Amniotic stem cell (primary cell): ENCODE measurements around the gene ITPR3.

Experiments
- DNase-seq: peaks from one replicate; lab custom pipeline; 2025; lab: John Stamatoyannopoulos, UW

Gene ITPR3

DNA sequence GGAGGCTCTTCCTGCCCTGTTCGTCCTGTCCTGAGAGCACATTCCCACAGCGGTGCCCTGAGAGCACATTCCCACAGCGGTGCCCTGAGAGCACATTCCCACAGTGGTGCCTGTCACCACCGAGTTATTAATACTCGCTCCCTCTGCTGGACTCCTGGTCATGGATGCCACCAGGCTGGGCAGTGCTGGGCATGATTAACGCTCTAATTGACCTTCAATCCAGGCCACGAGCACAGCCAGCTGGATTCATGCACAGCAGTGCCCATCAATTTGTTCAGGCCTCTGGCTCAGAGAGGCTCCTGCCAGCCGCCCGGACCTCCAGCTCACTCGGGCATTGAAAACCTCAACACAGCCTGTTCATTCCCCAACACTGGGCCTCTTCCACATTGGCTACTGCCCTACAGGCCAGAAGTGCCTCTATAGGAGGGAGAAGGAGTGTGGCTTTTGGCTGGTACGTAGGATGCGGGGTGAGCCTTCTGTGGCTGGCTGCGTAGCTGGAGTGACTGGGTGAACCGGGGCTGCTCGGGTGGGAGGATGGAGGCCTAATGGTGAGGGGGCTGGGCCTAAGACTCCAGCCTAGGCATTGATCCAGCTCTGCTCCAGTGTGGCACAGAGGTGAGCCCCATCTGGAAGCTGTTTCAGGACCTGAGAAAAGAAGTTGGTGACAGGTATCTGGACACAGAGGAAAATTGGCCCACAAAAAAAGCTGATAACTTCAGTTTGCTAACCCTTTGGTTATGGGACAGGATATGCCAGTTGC lies 116.3 kb downstream of the ITPR3 start:
- no peak for DNase-seq

DNA sequence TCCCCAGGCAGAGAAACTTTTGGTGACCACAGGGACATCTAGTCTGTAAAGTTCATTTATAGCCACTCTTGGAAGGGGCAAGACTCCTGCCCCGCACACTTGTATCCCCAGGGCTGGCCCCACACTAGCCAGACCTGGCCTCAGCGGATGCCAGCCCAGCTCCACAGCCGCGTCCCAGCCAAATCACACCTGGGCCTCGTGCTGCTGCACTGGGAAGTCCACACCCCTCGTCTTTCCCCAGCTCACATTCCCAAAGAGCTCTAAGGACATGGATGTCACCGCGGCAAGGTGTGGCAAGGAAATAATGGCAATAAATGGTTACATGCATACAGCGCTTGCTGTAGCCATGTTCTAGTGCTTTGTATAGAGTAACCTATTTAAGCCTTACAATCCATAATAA lies 117.0 kb downstream of the ITPR3 start:
- no peak for DNase-seq

DNA sequence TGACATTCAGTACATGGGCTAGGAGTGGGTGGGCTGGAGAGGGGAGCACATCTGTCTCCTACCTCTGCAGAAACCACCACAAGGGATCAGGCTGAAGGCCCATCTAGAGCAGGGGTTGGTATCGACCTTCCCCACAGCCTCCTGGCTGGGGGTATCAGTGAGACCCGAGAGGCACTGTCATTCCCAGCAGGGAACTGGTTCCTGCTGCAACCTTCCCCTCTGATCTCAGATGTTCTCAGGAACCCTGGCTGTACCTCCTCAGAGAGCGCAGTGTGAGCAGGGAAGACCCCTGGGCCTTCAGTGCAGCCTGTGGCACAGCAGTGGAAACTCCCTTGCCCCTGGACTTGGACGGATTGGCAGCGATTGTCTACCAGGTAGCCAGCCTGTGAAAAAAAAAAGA lies 117.8 kb downstream of the ITPR3 start:
- DNase-seq = no peak

DNA sequence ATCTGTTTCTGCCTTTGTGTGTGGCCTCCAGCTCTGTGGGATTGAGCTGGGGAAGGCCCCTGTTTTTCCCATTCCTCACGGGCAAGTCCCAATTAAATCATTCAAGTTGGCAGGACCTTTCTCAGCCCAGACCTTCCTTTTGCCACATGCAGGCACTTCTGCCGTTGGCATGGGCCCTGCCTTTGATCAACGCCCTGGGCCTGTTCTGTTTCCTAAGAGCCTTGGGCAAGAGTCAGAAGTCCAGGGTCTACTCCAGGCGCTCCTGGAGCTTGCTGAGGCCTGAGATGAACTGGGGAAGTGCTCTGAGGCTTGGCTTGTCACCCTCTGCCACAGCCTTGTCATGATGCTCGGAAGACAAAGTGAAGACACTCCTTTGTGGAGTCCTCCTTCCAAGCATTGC lies 118.4 kb downstream of the ITPR3 start:
- DNase-seq = no peak

DNA sequence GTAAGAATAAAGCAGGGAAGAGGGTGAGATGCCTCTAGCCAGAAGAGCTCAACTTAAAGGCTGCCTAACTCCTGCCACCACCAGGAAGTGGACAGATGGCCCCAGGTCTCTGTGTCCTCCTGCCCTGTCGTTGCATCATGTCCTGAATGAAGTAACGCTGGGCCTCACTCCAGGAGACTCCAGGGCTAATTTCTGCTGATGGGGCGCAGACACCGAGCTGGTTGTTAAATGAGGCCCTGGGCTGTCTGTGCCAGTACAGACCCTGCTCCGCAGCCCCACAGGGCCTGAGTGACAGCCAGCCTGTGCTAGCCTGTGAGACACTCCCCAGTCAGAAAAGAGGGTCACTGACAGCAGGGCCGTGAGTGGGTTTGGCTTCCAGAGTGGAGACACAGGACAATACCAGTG lies 119.1 kb downstream of the ITPR3 start:
- DNase-seq = no peak

DNA sequence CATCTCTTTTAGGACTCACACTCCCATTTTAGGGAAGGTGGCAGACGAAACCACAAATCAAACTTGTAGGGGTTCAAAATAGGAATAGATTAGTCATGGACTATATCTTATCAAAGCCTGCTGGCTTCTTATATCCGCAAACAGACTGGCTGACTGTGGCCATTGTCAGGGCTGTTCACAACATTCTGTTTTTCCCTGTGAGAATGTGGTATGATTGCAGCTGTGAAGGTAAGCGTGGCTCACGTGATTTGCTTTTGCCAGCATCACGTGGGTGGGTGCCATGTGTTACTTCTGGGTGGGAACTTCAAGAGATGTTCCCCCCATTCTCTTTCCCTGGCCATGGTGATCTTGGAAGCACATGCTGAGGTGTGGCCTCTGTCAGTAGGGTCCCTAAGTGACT lies 119.7 kb downstream of the ITPR3 start:
- DNase-seq = no peak

DNA sequence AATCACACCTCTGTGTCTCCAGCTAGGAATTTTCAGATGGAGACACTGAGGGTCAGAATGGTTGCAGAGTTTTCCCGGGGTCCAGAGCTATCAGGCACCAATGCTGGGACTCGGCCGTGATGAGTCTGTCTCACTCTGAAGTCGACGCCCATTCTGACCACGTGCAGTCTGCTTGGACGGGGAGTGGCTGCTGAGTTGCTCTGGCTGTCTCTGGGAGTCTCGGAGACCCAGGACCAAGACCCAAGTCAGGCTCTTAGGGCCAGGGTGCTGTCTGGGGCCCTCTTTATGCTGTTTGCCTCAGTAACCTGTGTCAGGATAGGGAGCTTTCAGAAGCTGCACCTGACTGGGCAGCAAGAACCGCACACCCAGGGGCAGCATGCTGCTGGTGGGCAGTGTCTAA lies 121.0 kb downstream of the ITPR3 start:
- DNase-seq = no peak

DNA sequence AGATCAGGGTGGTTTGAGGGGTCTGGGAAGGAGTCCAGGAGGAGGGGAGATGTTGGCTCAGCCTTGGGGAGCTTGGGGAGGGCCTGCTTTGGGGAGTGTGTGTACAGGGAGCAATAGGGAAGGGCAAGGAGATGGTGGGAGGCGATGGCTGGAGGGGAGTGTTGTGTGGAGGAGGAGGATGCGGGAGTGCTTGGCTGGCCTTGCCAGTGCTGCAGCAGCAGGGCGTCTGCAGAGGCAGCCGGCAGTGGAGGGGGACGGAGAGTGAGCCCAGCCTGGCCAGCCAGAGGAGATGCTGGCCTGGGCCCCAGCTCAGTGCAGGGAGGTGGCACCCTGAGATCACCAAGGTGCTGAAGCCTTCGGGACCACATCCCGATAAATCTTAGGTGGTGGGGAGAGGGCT lies 121.7 kb downstream of the ITPR3 start:
- no peak for DNase-seq

DNA sequence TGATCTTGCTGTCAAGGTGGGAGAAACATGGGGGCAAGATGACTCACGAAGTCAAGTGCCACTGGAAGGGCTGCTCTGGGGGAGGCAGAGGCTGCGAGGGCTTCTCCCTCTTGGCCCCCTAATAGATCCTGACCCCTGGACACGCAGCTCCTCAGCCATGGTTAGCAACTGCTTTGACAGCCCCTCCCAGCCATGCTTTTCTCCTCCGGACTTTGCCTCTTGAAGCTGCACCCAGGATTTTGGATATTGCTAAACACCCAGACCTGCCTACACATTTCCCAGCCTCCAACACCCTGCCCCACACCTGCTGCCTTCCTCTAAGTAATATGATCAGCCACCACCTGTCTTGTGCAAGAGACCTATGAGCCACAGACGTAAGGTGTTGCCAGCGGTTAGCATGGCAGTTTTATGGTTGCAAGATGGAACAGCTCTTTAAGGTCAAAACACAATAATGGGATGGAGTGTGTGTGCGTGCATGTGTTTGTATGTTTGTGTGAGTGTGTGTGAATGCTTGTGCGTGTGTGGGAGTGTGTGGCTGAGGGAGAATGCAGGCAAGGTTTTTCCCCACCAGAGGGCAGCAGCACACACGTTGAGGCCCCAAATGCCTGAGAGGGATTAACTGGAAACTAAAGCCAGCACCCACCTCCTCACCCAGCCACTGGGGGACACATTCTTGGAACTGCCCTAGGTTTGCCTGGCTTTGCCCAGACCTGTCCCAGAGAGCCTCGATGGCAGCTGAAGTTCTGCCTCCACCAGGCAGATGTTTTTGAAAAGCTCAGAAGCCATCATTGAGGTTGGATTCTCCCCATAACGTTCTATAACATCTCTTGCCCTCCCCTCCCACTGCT lies 123.1 kb downstream of the ITPR3 start:
- no peak for DNase-seq

DNA sequence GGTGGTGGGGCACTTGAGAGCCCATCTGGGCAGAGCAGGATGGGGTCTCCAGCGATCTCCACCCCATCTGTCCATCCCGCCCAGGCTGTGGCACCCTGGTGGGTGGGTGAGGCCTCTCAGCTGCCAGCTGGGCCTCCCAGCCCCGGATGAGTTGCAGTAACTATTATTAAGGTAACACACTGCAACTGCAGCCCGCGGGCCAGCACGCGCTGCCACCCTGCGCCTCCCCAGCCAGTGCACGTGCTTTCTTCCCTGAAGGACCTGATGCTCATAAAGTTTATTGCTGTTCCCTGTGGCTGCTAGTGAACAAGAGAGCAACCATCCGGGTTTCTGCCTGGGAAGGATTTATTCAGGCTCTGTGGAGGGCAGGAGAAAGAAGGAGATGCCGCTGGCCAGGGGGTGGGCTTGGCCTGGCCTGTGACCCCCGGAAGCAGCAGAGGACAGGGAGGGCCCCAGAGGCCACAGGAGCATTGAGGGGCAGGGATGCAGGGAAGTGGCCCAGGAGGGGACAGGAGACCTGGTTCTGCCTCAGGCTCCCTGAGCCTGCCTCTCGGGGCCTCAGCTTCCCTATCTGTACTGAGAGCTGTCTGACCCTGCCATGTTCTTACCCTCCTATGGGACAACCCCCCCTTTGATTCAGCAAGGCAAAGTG lies 123.9 kb downstream of the ITPR3 start:
- DNase-seq = no peak

DNA sequence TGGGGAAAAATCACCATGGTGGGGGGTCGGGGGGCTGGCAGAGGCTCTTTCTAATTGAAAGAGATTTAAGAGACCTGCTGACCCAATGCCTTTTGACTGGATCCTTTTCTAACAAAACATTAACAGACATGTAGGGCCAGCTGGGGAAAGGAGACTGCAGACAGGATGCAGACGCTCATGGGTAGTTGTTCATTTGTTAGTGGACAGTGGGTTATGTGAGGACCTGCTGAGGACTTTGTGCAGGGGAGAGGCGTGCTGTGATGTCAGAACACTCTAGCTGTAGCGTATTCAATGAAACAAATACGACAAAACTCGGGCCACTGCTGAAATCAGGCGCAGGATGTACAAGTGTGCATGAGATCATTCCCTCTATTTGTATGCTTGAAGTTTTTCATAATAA lies 124.4 kb downstream of the ITPR3 start:
- no peak for DNase-seq
